Measurements from ENCODE around the gene CD248.
"Not testable (repeated sequence)": the region's sequence is repeated elsewhere in the genome, so short reads cannot be mapped to it uniquely, and the experiment has no call there.

GRCh38 chr11:66276619-66277018 is 40.2 kb downstream of the CD248 start:
- not testable (repeated sequence) for TF ChIP-seq ZNF24 (tag by site-specific recombination; IDR thresholded peaks at IDR 0.05); CTCF (tag by site-specific recombination; IDR thresholded peaks at IDR 0.05); ZNF121 (tag by site-specific recombination; IDR thresholded peaks at IDR 0.05); REST (tag by site-specific recombination; IDR thresholded peaks at IDR 0.05); ZBTB44 (tag by site-specific recombination; IDR thresholded peaks at IDR 0.05); ZNF596 (tag by site-specific recombination; IDR thresholded peaks at IDR 0.05); ZNF292 (tag by site-specific recombination; IDR thresholded peaks at IDR 0.05; ENCODE audit: borderline replicate concordance, low read depth); ZNF544 (tag by site-specific recombination; IDR thresholded peaks at IDR 0.05); ZSCAN4 (tag by site-specific recombination; IDR thresholded peaks at IDR 0.05); ZNF404 (tag by site-specific recombination; IDR thresholded peaks at IDR 0.05); SP2 (tag by site-specific recombination; IDR thresholded peaks at IDR 0.05); ZNF26 (tag by site-specific recombination; IDR thresholded peaks at IDR 0.05); ZNF274 (IDR thresholded peaks at IDR 0.05; ENCODE audit: low read length); ZNF274 (tag by site-specific recombination; IDR thresholded peaks at IDR 0.05; ENCODE audit: borderline replicate concordance); ZFP3 (tag by site-specific recombination; IDR thresholded peaks at IDR 0.05; ENCODE audit: low read depth)
